B cell (primary cell): ENCODE results near the gene ANKS1B. TPM values are rescaled to one million over a fixed set of nuclear protein-coding genes. Genes with fewer than 3 reads are reported as not detected.

Source experiments
- ATAC-seq: fragments of 200-7000 bp; cut with Tn5 transposase; one replicate; pipeline ENCODE4 v1.10.0; 2021; ENCODE audit warnings: low read depth, mild to moderate bottlenecking, moderate number of reproducible peaks, moderate library complexity
- CTCF ChIA-PET: fragments of 350-600 bp; sonication (Branson Sonifier 250); formaldehyde crosslinking; loops from one replicate; lab custom pipeline; 2021; ENCODE audit warnings: antibody characterized with exemption, inconsistent platforms; lab: Charles Lee
- POLR2A ChIA-PET: fragments of 350-600 bp; sonication (Branson Sonifier 250); formaldehyde crosslinking; loops from one replicate; lab custom pipeline; 2021; ENCODE audit warnings: antibody characterized with exemption; lab: Charles Lee
- DNase-seq: peaks from one replicate; pipeline ENCODE4 v3.0.0; 2013
- H2AFZ ChIP-seq: 2 replicates; pipeline ENCODE4 v1.6.1; 2012; ENCODE audit warnings: mild to moderate bottlenecking, low read depth, low read length; ENCODE audit not compliant: insufficient read depth, poor library complexity, severe bottlenecking
- H3K27ac ChIP-seq, 2 donors: 1 replicate in 1 of 2; 2 replicates in 1 of 2; pipeline ENCODE4 v1.5.1; 2012 to 2013; ENCODE audit warnings: low read length in 2 of 2, mild to moderate bottlenecking in 2 of 2, moderate library complexity in 1 of 2
- H3K27me3 ChIP-seq, 4 experiments: fragments of 200-600 bp in 1 of 4; sonication (generic) in 1 of 4; replicated peaks in 1 of 4; 1 replicate in 2 of 4; 2 replicates in 2 of 4; pipeline versions ENCODE4 v1.6.1 to v1.7.0; 2013 to 2016; ENCODE audit warnings: low read length in 3 of 4, mild to moderate bottlenecking in 2 of 4, mixed read lengths in 1 of 4, moderate library complexity in 1 of 4; ENCODE audit not compliant: insufficient read depth in 4 of 4, control insufficient read depth in 3 of 4; ENCODE audit errors: control extremely low read depth in 1 of 4
- H3K36me3 ChIP-seq, 2 experiments: replicated peaks in 1 of 2; 1 replicate in 1 of 2; 2 replicates in 1 of 2; pipeline versions ENCODE4 v1.6.1 to v1.7.1; 2013; ENCODE audit warnings: low read length in 1 of 2; ENCODE audit not compliant: insufficient read depth in 2 of 2, control insufficient read depth in 1 of 2; ENCODE audit errors: control extremely low read depth in 1 of 2, extremely low read depth in 1 of 2
- H3K4me1 ChIP-seq, 2 donors: fragments of 200-600 bp in 1 of 2; sonication (generic) in 1 of 2; 1 replicate in 1 of 2; 2 replicates in 1 of 2; pipeline versions ENCODE4 v1.5.1 to v1.6.1; 2013 to 2017; ENCODE audit warnings: low read length in 2 of 2; ENCODE audit not compliant: control insufficient read depth in 2 of 2, insufficient read depth in 2 of 2
- H3K4me2 ChIP-seq: replicated peaks from 2 replicates; pipeline ENCODE3; 2012; ENCODE audit warnings: mild to moderate bottlenecking, low read depth, low read length; ENCODE audit not compliant: poor library complexity, severe bottlenecking
- H3K4me3 ChIP-seq, 5 experiments: fragments of 200-600 bp in 1 of 5; sonication (generic) in 1 of 5; 1 replicate in 3 of 5; 2 replicates in 2 of 5; pipeline versions ENCODE4 v1.5.1 to v1.7.0; 2011 to 2016; ENCODE audit warnings: low read length in 4 of 5, mild to moderate bottlenecking in 4 of 5, low read depth in 2 of 5, control low read depth in 1 of 5, moderate library complexity in 1 of 5; ENCODE audit not compliant: insufficient read depth in 1 of 5; ENCODE audit errors: control extremely low read depth in 1 of 5, extremely low read depth in 1 of 5
- H3K79me2 ChIP-seq: fragments of 200-600 bp; sonication (generic); one replicate; pipeline ENCODE4 v1.6.0; 2016; ENCODE audit warnings: low read length; ENCODE audit not compliant: control insufficient read depth, insufficient read depth
- H3K9ac ChIP-seq: fragments of 200-600 bp; sonication (generic); 2 replicates; pipeline ENCODE4 v1.6.1; 2017; ENCODE audit warnings: mild to moderate bottlenecking, low read length, moderate library complexity
- H3K9me3 ChIP-seq, 3 donors: one replicate each; pipeline versions ENCODE4 v1.6.1 to v1.7.1; 2013; ENCODE audit warnings: low read length in 2 of 3; ENCODE audit not compliant: control insufficient read depth in 2 of 3, insufficient read depth in 1 of 3; ENCODE audit errors: control extremely low read depth in 1 of 3
- H4K20me1 ChIP-seq: 2 replicates; pipeline ENCODE4 v1.6.0; 2012; ENCODE audit warnings: mild to moderate bottlenecking, low read length; ENCODE audit not compliant: insufficient read depth, control insufficient read depth, poor library complexity, severe bottlenecking
- H3K27ac Mint-ChIP-seq: one replicate; pipeline ENCODE4 v1.8.0; 2021; ENCODE audit warnings: mixed read lengths
- H3K27me3 Mint-ChIP-seq: one replicate; pipeline ENCODE4 v1.8.0; 2021; ENCODE audit warnings: mixed read lengths
- H3K4me1 Mint-ChIP-seq: one replicate; pipeline ENCODE4 v1.8.0; 2021; ENCODE audit warnings: mixed read lengths
- H3K4me3 Mint-ChIP-seq: one replicate; pipeline ENCODE4 v1.8.0; 2021; ENCODE audit warnings: mixed read lengths
- H3K9me3 Mint-ChIP-seq: one replicate; pipeline ENCODE4 v1.8.0; 2022; ENCODE audit warnings: mixed read lengths; ENCODE audit not compliant: insufficient read depth
- CTCF ChIP-seq: fragments of 200-600 bp; IDR thresholded peaks from one replicate; pipeline ENCODE4 v1.8.0; 2022; ENCODE audit warnings: antibody characterized with exemption, mild to moderate bottlenecking
- EZH2 ChIP-seq: IDR thresholded peaks from 2 replicates; pipeline ENCODE4 v1.6.1; 2012; ENCODE audit warnings: borderline replicate concordance, low read depth, mild to moderate bottlenecking, moderate library complexity, low read length; ENCODE audit not compliant: insufficient read depth, poor library complexity, severe bottlenecking
- WGBS: methylation state at CpG from one replicate; pipeline ENCODE4 v1.1.5; 2013; ENCODE audit warnings: missing lambda C conversion rate; ENCODE audit not compliant: insufficient coverage; 5-methylcytosine and 5-hydroxymethylcytosine counted together
- intact Hi-C: fragments of 100-400 bp; cut with micrococcal nuclease; formaldehyde crosslinking; loops from one replicate; pipeline ENCODE4 v1.10.0; 2022
- polyA plus RNA-seq: library from polyadenylated mRNA; depleted of rRNA; stranded (reverse); fragments of >200 nt; gene quantifications from 2 replicates; pipeline ENCODE4 v1.2.3, GENCODE V29; 2012
- total RNA-seq, 2 donors: library from RNA; stranded (reverse); fragments of 120-200 nt in 1 of 2; gene quantifications; 1 replicate in 1 of 2; 2 replicates in 1 of 2; pipeline versions ENCODE4 v1.2.3 to v1.2.4, GENCODE V29; 2013 to 2022

The ANKS1B gene
- total and polyA plus RNA-seq, 2 donors (not counting 1 experiment from before 2014, with no cell fraction given), result not detected

- H3K4me3 ChIP-seq, result no peak overlapping the region
- H3K4me1 Mint-ChIP-seq, result no peaks in the 10 kb centered on the region
- ATAC-seq, result no peak
- ChIA-PET CTCF (interaction anchor here (1.3 kb wide), 1 partner anchor 11 kb away, joined by 4 read pairs; no protein-coding TSS in a partner anchor), POLR2A (no interaction called here)
- H3K9ac ChIP-seq, result no peak overlapping the region
- no peak overlapping the region for H3K4me3 Mint-ChIP-seq
- DNase-seq, result no peak
- WGBS, result 70% methylated on average over 5 of the region's 5 CpGs
- H2AFZ ChIP-seq, result peak overlapping the region; percentile 10
- H3K27me3 Mint-ChIP-seq, result peaks cover 16% of the 10 kb centered on the region
- H3K4me1 ChIP-seq, result no peaks in the 10 kb centered on the region
- H3K36me3 ChIP-seq, result no peaks in the 10 kb centered on the region
- H3K27ac ChIP-seq, result no peak overlapping the region
- H3K27ac Mint-ChIP-seq, result no peak overlapping the region
- peaks cover 0 to 2% (median 0%) of the 10 kb centered on the region in 4 experiments for H3K27me3 ChIP-seq
- H3K9me3 ChIP-seq, result no peaks in the 10 kb centered on the region
- H4K20me1 ChIP-seq, result no peaks in the 10 kb centered on the region
- H3K79me2 ChIP-seq, result no peaks in the 10 kb centered on the region
- H3K4me2 ChIP-seq, result no peak overlapping the region
- intact Hi-C loops, result no loop called here
- no peaks in the 10 kb centered on the region for H3K9me3 Mint-ChIP-seq
- TF ChIP-seq EZH2, result no peak
- TF ChIP-seq CTCF, result no peak
Observed at GRCh38 chr12:98754095-98754494, 1230.6 kb downstream of the ANKS1B start.

- ATAC-seq (no peak), DNase-seq (no peak)
- 79% methylated on average over 4 of the region's 5 CpGs for WGBS
- H3K27ac Mint-ChIP-seq, result no peak overlapping the region
- H3K4me2 ChIP-seq, result no peak overlapping the region
- H3K4me3 Mint-ChIP-seq, result no peak overlapping the region
- H3K9me3 ChIP-seq, result no peaks in the 10 kb centered on the region
- peaks cover 0 to 1% (median 0%) of the 10 kb centered on the region in 4 experiments for H3K27me3 ChIP-seq
- no peak overlapping the region for H2AFZ ChIP-seq
- TF ChIP-seq CTCF, result no peak
- TF ChIP-seq EZH2, result no peak
- H3K4me1 Mint-ChIP-seq, result no peaks in the 10 kb centered on the region
- H3K9ac ChIP-seq, result no peak overlapping the region
- H3K4me3 ChIP-seq, result no peak overlapping the region
- H3K9me3 Mint-ChIP-seq, result no peaks in the 10 kb centered on the region
- CTCF ChIA-PET, result no interaction called here
- H3K4me1 ChIP-seq, result no peaks in the 10 kb centered on the region
- H3K27ac ChIP-seq, result no peak overlapping the region
- no peaks in the 10 kb centered on the region for H3K79me2 ChIP-seq
- no peaks in the 10 kb centered on the region for H4K20me1 ChIP-seq
- intact Hi-C loops, result no loop called here
- H3K36me3 ChIP-seq, result no peaks in the 10 kb centered on the region
- peaks cover 22% of the 10 kb centered on the region for H3K27me3 Mint-ChIP-seq
- POLR2A ChIA-PET, result no interaction called here
Observed at GRCh38 chr12:98752726-98753125, 1232.0 kb downstream of the ANKS1B start.
